PFSK-1 (cell line): Measurements from ENCODE around the gene MAPK7.

Experiments
- FOXP2 ChIP-seq: optimal IDR thresholded peaks from 2 replicates; pipeline ENCODE3; 2011; ENCODE audit warnings: borderline replicate concordance, control low read depth, inconsistent platforms; ENCODE audit not compliant: insufficient read depth; ENCODE audit errors: extremely low read length, extremely low read depth
- POLR2AphosphoS5 ChIP-seq: IDR thresholded peaks from 2 replicates; pipeline ENCODE4 v1.6.1; 2012; ENCODE audit warnings: low read depth, mild to moderate bottlenecking, control low read depth, low read length, moderate library complexity
- REST ChIP-seq, 2 experiments: IDR thresholded peaks; 2 replicates each; pipeline versions ENCODE4 v1.6.1 to v1.8.0; 2011 to 2012; ENCODE audit warnings: low read depth in 2 of 2, low read length in 2 of 2, control low read depth in 1 of 2, inconsistent platforms in 1 of 2, mild to moderate bottlenecking in 1 of 2, moderate library complexity in 1 of 2; ENCODE audit not compliant: insufficient read depth in 1 of 2
- SIN3A ChIP-seq: IDR thresholded peaks from 2 replicates; pipeline ENCODE4 v1.6.1; 2012; ENCODE audit warnings: mild to moderate bottlenecking, low read length, moderate library complexity, borderline replicate concordance; ENCODE audit not compliant: insufficient read depth
- TAF1 ChIP-seq: IDR thresholded peaks from 2 replicates; pipeline ENCODE4 v1.6.1; 2012; ENCODE audit warnings: low read length, control low read depth, borderline replicate concordance; ENCODE audit not compliant: insufficient read depth

DNA sequence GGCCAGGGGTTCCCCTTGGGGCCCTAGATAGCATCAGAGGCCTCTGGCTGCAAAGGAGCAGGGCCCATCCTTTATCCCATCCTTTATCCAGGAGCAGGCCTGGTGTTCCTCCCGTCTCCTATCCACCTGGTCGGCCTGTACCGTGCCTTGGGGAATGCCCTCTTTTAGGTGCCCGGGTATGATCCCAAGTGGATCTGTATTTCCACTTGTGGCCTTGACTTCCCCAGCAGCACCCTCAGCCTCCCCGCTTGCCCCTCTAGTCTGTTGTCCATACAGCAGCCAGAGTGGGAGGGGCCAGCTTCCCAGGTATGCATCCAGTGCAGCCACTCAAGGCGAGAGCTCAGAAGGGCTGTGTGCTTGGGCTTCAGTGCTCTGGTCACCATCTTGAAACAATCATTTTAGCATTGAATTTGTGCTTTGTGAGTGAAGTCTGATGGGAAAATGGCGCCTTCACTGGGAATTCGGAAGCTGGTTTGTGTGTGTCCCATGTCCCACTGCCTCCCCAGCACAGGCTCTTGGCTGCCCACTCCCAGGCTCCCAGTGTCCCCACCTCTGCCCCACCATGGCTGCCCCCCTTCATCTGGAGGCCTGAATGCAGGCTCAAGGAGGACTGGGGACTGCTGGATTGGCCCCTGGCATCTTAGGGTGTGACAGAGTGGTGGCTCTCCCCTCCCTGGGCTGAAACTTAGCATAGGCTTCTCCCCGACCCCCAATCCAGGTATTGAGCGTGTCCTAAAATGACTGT lies 29.5 kb downstream of the MAPK7 start:
- TF ChIP-seq POLR2AphosphoS5 = no peak
- no peak for TF ChIP-seq TAF1
- TF ChIP-seq SIN3A = no peak
- TF ChIP-seq FOXP2 = no peak
- TF ChIP-seq REST (IDR thresholded peaks at IDR 0.05; ENCODE audit: insufficient read depth in 1 of 2, low read depth in 2 of 2, low read length in 2 of 2) = no peak
